Endothelial cell (in vitro differentiated cells): ENCODE measurements around the gene TBCK. TPM values are rescaled to one million over a fixed set of nuclear protein-coding genes. Genes with fewer than 3 reads are reported as not detected.

Source experiments
- DNase-seq: peaks from one replicate; pipeline ENCODE4 v3.0.0; 2021; ENCODE audit warnings: low spot score
- H3K27ac Mint-ChIP-seq: one replicate; pipeline ENCODE4 v1.8.0; 2021; ENCODE audit warnings: mixed read lengths, inconsistent platforms; ENCODE audit not compliant: unreplicated experiment
- H3K27me3 Mint-ChIP-seq: one replicate; pipeline ENCODE4 v1.8.0; 2021; ENCODE audit warnings: mild to moderate bottlenecking, moderate library complexity, mixed read lengths, inconsistent platforms; ENCODE audit not compliant: unreplicated experiment
- H3K36me3 Mint-ChIP-seq: one replicate; pipeline ENCODE4 v1.8.0; 2021; ENCODE audit warnings: mild to moderate bottlenecking, low read depth, mixed read lengths, inconsistent platforms; ENCODE audit not compliant: unreplicated experiment
- H3K4me1 Mint-ChIP-seq: one replicate; pipeline ENCODE4 v1.8.0; 2021; ENCODE audit warnings: mild to moderate bottlenecking, mixed read lengths, inconsistent platforms; ENCODE audit not compliant: unreplicated experiment
- H3K4me3 Mint-ChIP-seq: one replicate; pipeline ENCODE4 v1.8.0; 2021; ENCODE audit warnings: mild to moderate bottlenecking, mixed read lengths, inconsistent platforms; ENCODE audit not compliant: unreplicated experiment
- H3K9me3 Mint-ChIP-seq: one replicate; pipeline ENCODE4 v1.8.0; 2021; ENCODE audit warnings: mixed read lengths, inconsistent platforms; ENCODE audit not compliant: unreplicated experiment
- CTCF ChIP-seq: fragments of 200-600 bp; sonication (generic); IDR thresholded peaks from one replicate; pipeline ENCODE4 v1.5.0; 2021; ENCODE audit warnings: antibody characterized with exemption; ENCODE audit not compliant: unreplicated experiment
- total RNA-seq: library from RNA; stranded (reverse); fragmentation: NEBNext Ultra II Directional; extraction: Animal tissue kit (Norgen Biotek cat#: 25700); gene quantifications from one replicate; pipeline ENCODE4 v1.2.1, GENCODE V29; 2021; ENCODE audit not compliant: unreplicated experiment

TBCK gene
- total RNA-seq, 1 donor from 2014 or later = 48.6 TPM

- TF ChIP-seq CTCF = no peak
- H3K4me3 Mint-ChIP-seq = no peak overlapping the region
- no peaks in the 10 kb centered on the region for H3K27me3 Mint-ChIP-seq
- no peaks in the 10 kb centered on the region for H3K4me1 Mint-ChIP-seq
- no peak for DNase-seq
- peaks cover 35% of the 10 kb centered on the region for H3K36me3 Mint-ChIP-seq
- H3K27ac Mint-ChIP-seq = no peak overlapping the region
- H3K9me3 Mint-ChIP-seq = no peaks in the 10 kb centered on the region
Observed at GRCh38 chr4:106338671-106339070, 22.7 kb upstream of the TBCK start.

GRCh38 chr4:106337916-106338315, 21.9 kb upstream of the TBCK start:
- no peak for TF ChIP-seq CTCF
- Mint-ChIP-seq H3K4me1 (no peaks in the 10 kb centered on the region), H3K27ac (no peak overlapping the region), H3K27me3 (no peaks in the 10 kb centered on the region), H3K9me3 (no peaks in the 10 kb centered on the region), H3K4me3 (peak overlapping the region; percentile 33), H3K36me3 (peaks cover 35% of the 10 kb centered on the region)
- no peak for DNase-seq

GRCh38 chr4:106336618-106337017, 20.6 kb upstream of the TBCK start:
- Mint-ChIP-seq H3K4me1 (no peaks in the 10 kb centered on the region), H3K27ac (no peak overlapping the region), H3K36me3 (peaks cover 38% of the 10 kb centered on the region), H3K27me3 (no peaks in the 10 kb centered on the region), H3K9me3 (no peaks in the 10 kb centered on the region), H3K4me3 (no peak overlapping the region)
- no peak for DNase-seq
- no peak for TF ChIP-seq CTCF

- no peaks in the 10 kb centered on the region for H3K27me3 Mint-ChIP-seq
- peaks cover 30% of the 10 kb centered on the region for H3K36me3 Mint-ChIP-seq
- no peak overlapping the region for H3K4me3 Mint-ChIP-seq
- no peak for TF ChIP-seq CTCF
- DNase-seq = no peak
- H3K4me1 Mint-ChIP-seq = no peaks in the 10 kb centered on the region
- H3K27ac Mint-ChIP-seq = no peak overlapping the region
- no peaks in the 10 kb centered on the region for H3K9me3 Mint-ChIP-seq
Observed at GRCh38 chr4:106334741-106335470, 18.9 kb upstream of the TBCK start.

- H3K27me3 Mint-ChIP-seq = no peaks in the 10 kb centered on the region
- H3K36me3 Mint-ChIP-seq = peaks cover 20% of the 10 kb centered on the region
- H3K4me3 Mint-ChIP-seq = no peak overlapping the region
Observed at GRCh38 chr4:106333186-106333585, 17.2 kb upstream of the TBCK start.

More at GRCh38 chr4:106333186-106333585, 17.2 kb upstream of the TBCK start:
- TF ChIP-seq CTCF = no peak
- H3K27ac Mint-ChIP-seq = no peak overlapping the region
- no peaks in the 10 kb centered on the region for H3K9me3 Mint-ChIP-seq
- H3K4me1 Mint-ChIP-seq = no peaks in the 10 kb centered on the region
- no peak for DNase-seq
